ENCODE data around the gene SSPN.

- TF ChIP-seq EZH2 (IDR thresholded peaks at IDR 0.05; ENCODE audit: borderline replicate concordance, low read depth, low read length, severe bottlenecking) (no peak), CTCF (IDR thresholded peaks at IDR 0.05; ENCODE audit: borderline replicate concordance, extremely low read depth, low read length, poor library complexity, severe bottlenecking) (no peak)
Observed at GRCh38 chr12:26212988-26213387, 17.6 kb downstream of the SSPN start.
